GM12878 (cell line): Measurements from ENCODE around the gene POMT1. TPM values are rescaled to one million over a fixed set of nuclear protein-coding genes. Genes with fewer than 3 reads are reported as not detected.

ENCODE experiments used
- ATAC-seq: fragments of 200-7000 bp; cut with Tn5 transposase; 3 replicates; pipeline ENCODE4 v1.9.1; 2020; ENCODE audit warnings: mild to moderate bottlenecking, moderate library complexity
- BruUV-seq: library from RNA; stranded (reverse); fragments of 400-500 nt; replicated peaks from 2 replicates; lab custom pipeline; 2021; lab: Mats Ljungman, UMichigan
- CTCF ChIA-PET: fragments of 300-600 bp; sonication (Branson Sonifier 250); formaldehyde crosslinking; extraction: SDS; loops from one replicate; lab custom pipeline; 2021; ENCODE audit warnings: inconsistent platforms; lab: Yijun Ruan, JAX
- POLR2A ChIA-PET: fragments of 350-600 bp; formaldehyde crosslinking; extraction: SDS; loops from one replicate; lab custom pipeline; 2021; ENCODE audit warnings: inconsistent platforms; lab: Charles Lee
- RAD21 ChIA-PET: fragments of 300-600 bp; sonication (Branson Sonifier 250); formaldehyde crosslinking; loops from one replicate; lab custom pipeline; 2023; ENCODE audit warnings: antibody characterized with exemption; ENCODE audit not compliant: unreplicated experiment; lab: Charles Lee
- SMC1A ChIA-PET: fragments of 300-600 bp; sonication (Branson Sonifier 250); formaldehyde crosslinking; loops from one replicate; lab custom pipeline; 2023; ENCODE audit not compliant: unreplicated experiment, uncharacterized antibody; lab: Charles Lee
- DNase-seq: peaks from one replicate; pipeline ENCODE4 v3.0.0-alpha.2; 2011; ENCODE audit warnings: low read depth, low spot score
- FAIRE-seq: peaks from 3 replicates; lab custom pipeline; 2011; peaks lifted over from hg19 to GRCh38; lab: Jason Lieb, UNC
- H2AFZ ChIP-seq: 2 replicates; pipeline ENCODE4 v1.6.0; 2011; ENCODE audit warnings: low read depth, low read length, control low read depth; ENCODE audit not compliant: control insufficient read depth
- H3K27ac ChIP-seq: 2 replicates; pipeline ENCODE4 v1.5.1; 2011; ENCODE audit warnings: control low read depth; ENCODE audit not compliant: control insufficient read depth, insufficient read depth
- H3K27me3 ChIP-seq, 2 experiments: replicated peaks in 1 of 2; 2 replicates each; pipeline versions ENCODE4 v1.6.0 to v1.6.1; 2011; ENCODE audit warnings: low read length in 1 of 2; ENCODE audit not compliant: control insufficient read depth in 2 of 2, insufficient read depth in 2 of 2
- H3K36me3 ChIP-seq, 2 experiments: 2 replicates each; pipeline ENCODE4 v1.5.1; 2011; ENCODE audit warnings: low read length in 1 of 2; ENCODE audit not compliant: control insufficient read depth in 2 of 2, insufficient read depth in 2 of 2
- H3K4me1 ChIP-seq: 2 replicates; pipeline ENCODE4 v1.6.1; 2011; ENCODE audit warnings: mild to moderate bottlenecking, low read length, moderate library complexity, mixed read lengths; ENCODE audit not compliant: control insufficient read depth, insufficient read depth
- H3K4me2 ChIP-seq: 2 replicates; pipeline ENCODE4 v1.6.0; 2011; ENCODE audit warnings: control low read depth; ENCODE audit not compliant: control insufficient read depth, insufficient read depth
- H3K4me3 ChIP-seq: fragments of 200-600 bp; sonication (generic); 2 replicates; pipeline ENCODE4 v1.5.1; 2016
- H3K79me2 ChIP-seq: 2 replicates; pipeline ENCODE4 v1.6.0; 2011; ENCODE audit warnings: low read length; ENCODE audit not compliant: control insufficient read depth, insufficient read depth
- H3K9ac ChIP-seq: 2 replicates; pipeline ENCODE4 v1.8.0; 2011; ENCODE audit warnings: low read length, control low read depth, mixed read lengths; ENCODE audit not compliant: control insufficient read depth, insufficient read depth
- H3K9me3 ChIP-seq: replicated peaks from 3 replicates; pipeline ENCODE4 v1.5.1; 2011; ENCODE audit warnings: mild to moderate bottlenecking, low read length; ENCODE audit not compliant: control insufficient read depth, insufficient read depth
- H4K20me1 ChIP-seq: 2 replicates; pipeline ENCODE4 v1.6.0; 2011; ENCODE audit not compliant: control insufficient read depth, insufficient read depth
- CBFB ChIP-seq: IDR thresholded peaks from 2 replicates; pipeline ENCODE4 v1.6.1; 2016; ENCODE audit warnings: antibody characterized with exemption, low read depth
- KLF5 ChIP-seq: fragments of 450-650 bp; IDR thresholded peaks from 2 replicates; pipeline ENCODE4 v1.6.1; 2014; ENCODE audit warnings: mild to moderate bottlenecking; ENCODE audit not compliant: partially characterized antibody
- PAX8 ChIP-seq: fragments of 450-650 bp; IDR thresholded peaks from 2 replicates; pipeline ENCODE4 v1.6.1; 2017; ENCODE audit warnings: mild to moderate bottlenecking, moderate library complexity
- POLR2A ChIP-seq: IDR thresholded peaks from 2 replicates; pipeline ENCODE4 v1.6.1; 2011; ENCODE audit warnings: low read depth, mild to moderate bottlenecking, low read length
- RAD21 ChIP-seq: IDR thresholded peaks from 2 replicates; pipeline ENCODE4 v1.6.1; 2011; ENCODE audit warnings: mild to moderate bottlenecking, low read depth, low read length, moderate library complexity; ENCODE audit not compliant: insufficient read depth
- SMAD5 ChIP-seq: IDR thresholded peaks from 2 replicates; pipeline ENCODE4 v1.6.1; 2016; ENCODE audit warnings: antibody characterized with exemption, low read depth
- SMC3 ChIP-seq: IDR thresholded peaks from 2 replicates; pipeline ENCODE4 v1.6.1; 2011; ENCODE audit warnings: low read length, improper control_type of control experiment, borderline replicate concordance
- SREBF2 ChIP-seq: IDR thresholded peaks from 2 replicates; pipeline ENCODE4 v1.6.1; 2012; ENCODE audit warnings: mild to moderate bottlenecking, low read length
- TCF3 ChIP-seq: IDR thresholded peaks from 2 replicates; pipeline ENCODE4 v1.6.1; 2012; ENCODE audit warnings: low read depth, mild to moderate bottlenecking, low read length, borderline replicate concordance; ENCODE audit not compliant: insufficient read depth
- YY1 ChIP-seq: IDR thresholded peaks from 2 replicates; pipeline ENCODE4 v1.6.1; 2011; ENCODE audit warnings: low read depth, mild to moderate bottlenecking, low read length
- WGBS: methylation state at CpG from one replicate; pipeline ENCODE4 v1.1.6; 2016; ENCODE audit warnings: low lambda C conversion rate; ENCODE audit not compliant: insufficient replicate concordance, insufficient coverage; ENCODE audit errors: missing lambda C conversion rate; 5-methylcytosine and 5-hydroxymethylcytosine counted together
- in situ Hi-C: fragments of 300-500 bp; cut with MboI; formaldehyde crosslinking; loops from 9 replicates; pipeline ENCODE4 v1.14.3; 2018; ENCODE audit warnings: mixed read lengths
- intact Hi-C: fragments of 100-400 bp; cut with micrococcal nuclease; formaldehyde crosslinking; loops from one replicate; pipeline ENCODE4 v1.14.2; 2022; ENCODE audit not compliant: unreplicated experiment
- polyA plus RNA-seq, 11 experiments: library from polyadenylated mRNA; depleted of rRNA in 4 of 11; unstranded in 6 of 11; stranded (reverse) in 5 of 11; fragments of >200 nt; fragmentation: Nextera tagmentation in 4 of 11; fragmentation: Illumina TruSeq in 1 of 11; extraction: Ambion mirVana in 4 of 11; extraction: Trizol in 1 of 11; gene quantifications; 1 replicate in 1 of 11; 2 replicates in 10 of 11; pipeline versions ENCODE4 v1.2.1 to v1.2.3, GENCODE V29; 2011 to 2016; ENCODE audit warnings: inconsistent platforms in 2 of 11, missing spikeins in 2 of 11, low read depth in 1 of 11
- total RNA-seq, 4 experiments: library from RNA; depleted of rRNA in 3 of 4; stranded (reverse); fragments of >200 nt in 3 of 4; fragmentation: Illumina TruSeq in 1 of 4; extraction: Trizol in 1 of 4; gene quantifications; 2 replicates each; pipeline versions ENCODE4 v1.2.1 to v1.2.3, GENCODE V29; 2013 to 2021
- TF ChIP-seq, protein P1 (sequence below), 3 experiments: IDR thresholded peaks in 2 of 3; conservative IDR thresholded peaks in 1 of 3; 2 replicates each; pipeline ENCODE4 v1.5.1; 2011; ENCODE audit warnings: low read depth in 3 of 3, low read length in 3 of 3, mild to moderate bottlenecking in 3 of 3, control low read depth in 2 of 3, moderate library complexity in 2 of 3, inconsistent platforms in 1 of 3, mixed read lengths in 1 of 3; ENCODE audit not compliant: control insufficient read depth in 2 of 3, insufficient read depth in 1 of 3; ENCODE audit errors: extremely low read depth in 1 of 3

The POMT1 gene
- total and polyA plus RNA-seq, 10 of the 15 experiments (the other 5 are each of a cell fraction or from before 2014, with no cell fraction given) = 1.2 to 19.2 (median 12.6) TPM

DNA sequence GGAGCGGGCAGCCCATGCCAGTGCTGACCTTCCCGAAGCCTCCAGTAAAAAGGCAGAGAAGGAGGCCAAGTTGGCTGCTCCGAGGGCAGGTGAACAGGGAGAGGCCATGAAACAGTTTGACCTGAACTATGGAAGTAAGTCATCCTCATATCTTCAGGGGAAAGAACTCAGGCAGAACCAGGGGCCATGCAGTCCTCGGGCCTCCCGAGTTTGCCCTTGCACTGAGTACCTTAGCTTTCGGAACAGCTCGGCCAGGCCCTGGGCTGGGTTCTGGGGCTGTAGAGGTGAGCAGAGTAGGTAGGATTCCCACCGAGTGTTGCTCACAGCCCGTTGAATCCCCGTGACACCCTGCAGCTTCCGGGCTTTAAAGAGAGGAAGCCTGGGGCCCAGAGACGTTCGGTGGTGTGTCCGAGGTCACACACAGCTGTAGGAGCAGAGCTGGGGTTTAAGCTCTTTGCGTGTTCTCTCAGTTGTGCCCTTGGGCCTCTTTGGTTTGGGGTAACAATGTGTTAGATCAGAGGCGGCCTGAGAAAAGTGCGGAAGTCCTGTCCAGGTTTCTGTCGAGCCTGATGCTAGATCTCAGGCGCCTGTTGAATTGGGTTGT is 24.8 kb upstream of the POMT1 start:
- ATAC-seq = no peak
- ChIA-PET RAD21 (no interaction called here), SMC1A (interaction anchor here (0.6 to 1.3 kb wide), 2 partner anchors 128 to 321 kb away, joined by 3 to 6 read pairs; no protein-coding TSS in a partner anchor), CTCF (interaction anchor here (1.2 to 1.9 kb wide), 2 partner anchors 81 to 106 kb away, joined by 4 to 5 read pairs; no protein-coding TSS in a partner anchor), POLR2A (no interaction called here)
- TF ChIP-seq SREBF2 = no peak
- no peak for TF ChIP-seq SMC3
- no peak for TF ChIP-seq CBFB
- peak; percentile 38; the same call in 1 of the 2 replicates for TF ChIP-seq POLR2A
- no peak for TF ChIP-seq TCF3
- intact Hi-C loops = loop anchor here (1.0 kb wide), 1 partner anchor 128 kb away; no protein-coding TSS in a partner anchor
- H3K9me3 ChIP-seq = no peaks in the 10 kb centered on the region
- no peaks in the 10 kb centered on the region for H3K27me3 ChIP-seq
- DNase-seq = no peak
- H3K4me1 ChIP-seq = no peaks in the 10 kb centered on the region
- BruUV-seq = no TSS peak
- in situ Hi-C loops = no loop called here
- FAIRE-seq = no peak
- H3K4me2 ChIP-seq = no peak overlapping the region
- H3K27ac ChIP-seq = no peak overlapping the region
- no peaks in the 10 kb centered on the region for H3K79me2 ChIP-seq
- no peak overlapping the region for H2AFZ ChIP-seq
- H3K36me3 ChIP-seq = peaks cover 48 to 74% of the 10 kb centered on the region in 2 experiments
- no peaks in the 10 kb centered on the region; the same call in 1 of the 2 replicates for H4K20me1 ChIP-seq
- 95% methylated on average over 19 of the region's 19 CpGs for WGBS
- no peak overlapping the region for H3K4me3 ChIP-seq
- H3K9ac ChIP-seq = no peak overlapping the region

DNA sequence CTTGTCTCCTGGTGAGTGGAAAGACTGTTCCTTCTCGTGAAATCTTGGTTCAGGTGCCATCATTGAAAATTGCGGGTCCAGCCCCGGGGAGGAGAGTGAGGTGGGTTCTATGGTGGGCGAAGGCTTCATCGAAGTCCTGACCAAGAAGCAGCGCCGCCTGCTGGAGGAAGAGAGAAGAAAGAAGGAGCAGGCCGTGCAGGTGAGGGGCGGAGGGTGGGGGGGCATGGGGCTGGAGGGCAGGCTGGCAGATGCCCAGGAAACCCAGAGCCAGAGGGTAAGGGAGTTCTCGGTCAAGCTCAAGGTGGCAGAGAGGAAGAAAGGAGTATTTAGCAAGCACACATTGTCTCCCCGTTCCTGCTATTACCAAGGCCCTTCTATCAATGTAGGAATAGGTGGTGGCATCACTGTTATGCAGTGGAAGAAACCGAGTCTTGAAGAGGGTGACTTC is 24.3 kb upstream of the POMT1 start:
- Histone ChIP-seq H3K4me1 (no peaks in the 10 kb centered on the region), H2AFZ (no peak overlapping the region), H3K36me3 (peaks cover 50 to 74% of the 10 kb centered on the region in 2 experiments), H3K79me2 (no peaks in the 10 kb centered on the region), H3K27ac (no peak overlapping the region), H3K4me3 (no peak overlapping the region), H3K27me3 (no peaks in the 10 kb centered on the region), H3K9me3 (no peaks in the 10 kb centered on the region), H3K4me2 (no peak overlapping the region), H3K9ac (no peak overlapping the region), H4K20me1 (no peaks in the 10 kb centered on the region; the same call in 1 of the 2 replicates)
- ChIA-PET RAD21 (interaction anchor here (0.8 kb wide), 1 partner anchor 30 kb away, joined by 3 read pairs; no protein-coding TSS in a partner anchor), SMC1A (interaction anchor here (1.3 kb wide), 1 partner anchor 129 kb away, joined by 6 read pairs; no protein-coding TSS in a partner anchor), CTCF (interaction anchor here (1.0 to 3.8 kb wide), 4 partner anchors 82 to 128 kb away, joined by 3 to 26 read pairs (median 4); no protein-coding TSS in a partner anchor), POLR2A (no interaction called here)
- in situ Hi-C loops = no loop called here
- WGBS = 62% methylated on average over 10 of the region's 12 CpGs
- ATAC-seq = peak; percentile 76
- FAIRE-seq = no peak
- intact Hi-C loops = loop anchor here (1.0 kb wide), 1 partner anchor 128 kb away; no protein-coding TSS in a partner anchor
- no peak for TF ChIP-seq SMAD5
- 0 out of 2 replicates have a peak, but pooled peaks have one; percentile 38 for TF ChIP-seq YY1
- no peak for TF ChIP-seq PAX8
- TF ChIP-seq KLF5 = no peak
- TF ChIP-seq RAD21 = peak; percentile 44
- peak; percentile 55 for TF ChIP-seq SMC3
- TF ChIP-seq, protein P1, sequence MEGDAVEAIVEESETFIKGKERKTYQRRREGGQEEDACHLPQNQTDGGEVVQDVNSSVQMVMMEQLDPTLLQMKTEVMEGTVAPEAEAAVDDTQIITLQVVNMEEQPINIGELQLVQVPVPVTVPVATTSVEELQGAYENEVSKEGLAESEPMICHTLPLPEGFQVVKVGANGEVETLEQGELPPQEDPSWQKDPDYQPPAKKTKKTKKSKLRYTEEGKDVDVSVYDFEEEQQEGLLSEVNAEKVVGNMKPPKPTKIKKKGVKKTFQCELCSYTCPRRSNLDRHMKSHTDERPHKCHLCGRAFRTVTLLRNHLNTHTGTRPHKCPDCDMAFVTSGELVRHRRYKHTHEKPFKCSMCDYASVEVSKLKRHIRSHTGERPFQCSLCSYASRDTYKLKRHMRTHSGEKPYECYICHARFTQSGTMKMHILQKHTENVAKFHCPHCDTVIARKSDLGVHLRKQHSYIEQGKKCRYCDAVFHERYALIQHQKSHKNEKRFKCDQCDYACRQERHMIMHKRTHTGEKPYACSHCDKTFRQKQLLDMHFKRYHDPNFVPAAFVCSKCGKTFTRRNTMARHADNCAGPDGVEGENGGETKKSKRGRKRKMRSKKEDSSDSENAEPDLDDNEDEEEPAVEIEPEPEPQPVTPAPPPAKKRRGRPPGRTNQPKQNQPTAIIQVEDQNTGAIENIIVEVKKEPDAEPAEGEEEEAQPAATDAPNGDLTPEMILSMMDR (IDR thresholded peaks at IDR 0.05 in 2 of 3, conservative IDR thresholded peaks at IDR 0.05 in 1 of 3; ENCODE audit: control insufficient read depth in 2 of 3, extremely low read depth in 1 of 3, insufficient read depth in 1 of 3, low read depth in 3 of 3, low read length in 3 of 3) = peak; percentile 36 to 72 (median 56)
- DNase-seq = no peak
- BruUV-seq = no TSS peak
